GM19351 (cell line): ENCODE measurements around the gene CDH15.

ENCODE experiments used
- ATAC-seq: cut with Tn5 transposase; IDR thresholded peaks from one replicate; pipeline ENCODE4 v1.9.1; 2021; ENCODE audit warnings: mild to moderate bottlenecking, moderate library complexity; ENCODE audit not compliant: unreplicated experiment

Gene CDH15, protein sequence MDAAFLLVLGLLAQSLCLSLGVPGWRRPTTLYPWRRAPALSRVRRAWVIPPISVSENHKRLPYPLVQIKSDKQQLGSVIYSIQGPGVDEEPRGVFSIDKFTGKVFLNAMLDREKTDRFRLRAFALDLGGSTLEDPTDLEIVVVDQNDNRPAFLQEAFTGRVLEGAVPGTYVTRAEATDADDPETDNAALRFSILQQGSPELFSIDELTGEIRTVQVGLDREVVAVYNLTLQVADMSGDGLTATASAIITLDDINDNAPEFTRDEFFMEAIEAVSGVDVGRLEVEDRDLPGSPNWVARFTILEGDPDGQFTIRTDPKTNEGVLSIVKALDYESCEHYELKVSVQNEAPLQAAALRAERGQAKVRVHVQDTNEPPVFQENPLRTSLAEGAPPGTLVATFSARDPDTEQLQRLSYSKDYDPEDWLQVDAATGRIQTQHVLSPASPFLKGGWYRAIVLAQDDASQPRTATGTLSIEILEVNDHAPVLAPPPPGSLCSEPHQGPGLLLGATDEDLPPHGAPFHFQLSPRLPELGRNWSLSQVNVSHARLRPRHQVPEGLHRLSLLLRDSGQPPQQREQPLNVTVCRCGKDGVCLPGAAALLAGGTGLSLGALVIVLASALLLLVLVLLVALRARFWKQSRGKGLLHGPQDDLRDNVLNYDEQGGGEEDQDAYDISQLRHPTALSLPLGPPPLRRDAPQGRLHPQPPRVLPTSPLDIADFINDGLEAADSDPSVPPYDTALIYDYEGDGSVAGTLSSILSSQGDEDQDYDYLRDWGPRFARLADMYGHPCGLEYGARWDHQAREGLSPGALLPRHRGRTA

DNA sequence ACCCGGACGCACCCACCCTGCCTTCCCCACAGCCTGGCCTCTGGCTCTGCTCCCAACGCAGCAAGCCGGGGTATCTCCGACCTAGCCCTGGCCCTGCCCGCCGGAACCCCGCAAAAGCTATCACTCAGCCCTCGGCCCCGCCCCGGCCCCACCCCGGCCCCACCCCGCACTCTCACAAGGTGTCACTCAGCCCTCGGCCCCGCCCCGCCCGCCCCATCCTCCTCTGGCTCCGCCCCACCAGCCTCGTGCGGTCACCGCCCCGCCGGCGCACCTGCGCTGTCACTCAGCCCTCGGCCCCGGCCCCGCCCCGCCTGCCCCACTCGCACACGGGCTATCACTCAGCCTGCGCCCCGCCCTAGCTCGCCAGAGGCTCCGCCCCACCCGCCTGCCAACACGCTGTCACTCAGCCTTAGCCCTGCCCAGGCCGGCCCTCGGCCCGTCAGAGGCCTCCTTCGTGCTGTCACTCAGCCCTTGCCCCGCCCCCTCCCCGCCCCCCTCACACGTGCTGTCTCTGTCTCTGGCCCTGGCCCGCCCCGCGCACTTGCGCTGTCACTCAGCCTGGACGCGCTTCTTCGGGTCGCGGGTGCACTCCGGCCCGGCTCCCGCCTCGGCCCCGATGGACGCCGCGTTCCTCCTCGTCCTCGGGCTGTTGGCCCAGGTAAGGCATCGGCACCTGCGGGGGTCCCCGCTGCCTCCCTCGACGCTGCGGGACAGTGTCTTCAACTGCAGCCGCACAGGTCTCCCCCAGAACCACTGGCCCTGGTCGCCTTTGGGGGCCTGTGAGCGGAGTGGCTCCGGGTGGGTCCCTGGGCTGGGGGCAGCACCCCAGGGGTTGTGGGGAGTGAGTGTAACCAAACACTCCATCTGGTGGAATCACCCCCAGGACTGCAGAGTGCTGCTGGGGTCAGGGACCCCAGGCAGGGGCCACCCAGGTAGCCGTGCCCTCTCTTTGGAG is at the start of gene CDH15:
Gene CDH15, plus strand, starts transcription at position 533 of the 955 bp plus-strand sequence. Its CDS starts 84 bp downstream, at position 617.
- ATAC-seq = peak; percentile 86

DNA sequence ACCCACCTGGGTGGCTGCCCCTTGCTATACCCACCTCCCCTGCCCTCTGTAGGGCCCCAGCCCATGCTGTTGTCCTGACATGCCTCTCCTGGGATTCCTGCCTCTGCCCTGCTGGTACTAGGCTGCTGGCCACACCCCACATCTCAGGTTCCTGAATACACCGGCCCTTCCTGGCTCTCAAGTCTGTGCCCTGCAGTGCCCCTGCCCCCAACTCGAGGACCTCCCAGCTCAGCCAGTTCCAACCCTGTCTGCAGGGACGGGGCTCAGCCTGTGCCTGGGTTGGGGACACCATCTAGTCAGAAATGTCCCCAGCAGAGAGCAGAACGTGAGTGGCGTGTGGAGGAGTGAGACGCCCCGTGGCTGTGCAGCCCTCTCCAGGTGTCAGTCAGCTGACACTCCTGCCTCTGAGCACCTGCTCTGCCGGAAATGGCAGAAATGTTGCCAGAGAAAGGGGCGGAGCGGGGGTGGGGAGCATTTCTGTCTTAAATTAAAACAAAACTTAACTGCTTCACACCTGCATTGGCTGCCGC is 49.2 kb upstream of the CDH15 start:
- no peak for ATAC-seq

DNA sequence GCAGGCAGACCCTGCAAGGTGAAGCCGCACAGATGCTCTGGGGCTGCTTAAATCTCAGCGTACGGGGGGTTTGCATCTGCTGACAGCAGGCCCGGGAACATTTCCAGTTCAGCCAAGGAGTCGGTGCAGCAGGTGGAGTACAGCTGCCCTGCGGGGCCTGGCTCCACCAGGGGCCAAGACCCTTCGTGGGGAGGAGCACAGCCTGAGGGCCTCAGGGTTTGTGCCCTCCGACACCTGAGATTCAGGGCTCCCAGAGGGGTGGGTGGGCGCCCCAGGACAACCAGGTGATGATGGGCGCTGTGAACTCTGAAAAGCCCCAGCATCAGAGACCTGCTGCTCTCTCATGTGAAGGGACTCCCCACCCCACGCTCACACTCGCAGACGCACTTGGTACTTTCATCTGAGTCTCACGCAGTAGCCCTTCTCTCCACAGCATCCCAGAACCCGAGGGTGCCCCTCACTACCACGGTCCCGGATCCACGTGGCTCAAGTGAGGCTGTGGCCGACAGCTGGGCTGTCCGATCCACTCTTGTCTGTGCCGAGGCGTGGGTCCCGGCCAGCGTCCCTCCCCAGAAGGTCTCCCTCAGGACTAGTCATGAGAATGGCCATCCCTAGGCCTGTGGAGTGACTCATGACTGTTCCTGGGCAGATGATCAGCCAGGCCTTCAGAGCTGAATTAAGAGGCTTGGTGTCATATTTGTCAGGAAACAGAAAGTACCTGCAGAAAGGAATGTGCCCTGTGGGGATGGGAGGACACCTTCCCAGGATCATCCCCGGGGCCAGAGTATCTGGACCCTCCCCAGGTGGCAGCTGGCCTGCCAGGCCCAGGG is 48.3 kb upstream of the CDH15 start:
- ATAC-seq = no peak

DNA sequence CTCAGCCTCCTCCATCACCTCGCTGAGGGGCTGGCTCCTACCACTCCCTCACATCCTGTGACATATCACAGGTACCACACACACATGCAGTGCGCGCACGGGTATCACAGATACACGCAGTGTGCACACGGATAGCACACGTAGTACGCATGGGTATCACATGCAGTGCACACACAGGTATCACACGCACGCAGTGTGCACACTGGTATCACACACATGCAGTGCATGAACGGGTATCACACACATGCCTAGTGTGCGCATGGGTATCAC is 47.8 kb upstream of the CDH15 start:
- ATAC-seq = no peak

DNA sequence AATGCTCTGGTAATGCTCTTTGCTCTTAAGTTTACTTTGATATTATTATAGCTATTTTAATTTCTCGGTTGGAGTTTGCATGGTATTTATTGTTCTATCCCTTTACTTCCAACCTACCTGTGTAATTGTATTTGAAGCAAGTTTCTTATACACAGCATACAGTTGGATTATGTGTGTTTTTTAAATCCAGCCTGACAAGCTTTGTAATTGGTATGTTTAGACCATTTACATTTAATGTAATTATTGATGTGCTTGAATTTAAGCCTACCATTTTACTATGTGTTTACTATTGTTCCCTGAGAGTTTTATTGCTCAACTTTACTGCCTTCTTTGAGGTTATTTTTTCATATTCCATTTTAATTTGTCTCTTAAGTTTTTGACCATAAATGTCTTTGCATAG is 42.2 kb upstream of the CDH15 start:
- ATAC-seq = no peak

DNA sequence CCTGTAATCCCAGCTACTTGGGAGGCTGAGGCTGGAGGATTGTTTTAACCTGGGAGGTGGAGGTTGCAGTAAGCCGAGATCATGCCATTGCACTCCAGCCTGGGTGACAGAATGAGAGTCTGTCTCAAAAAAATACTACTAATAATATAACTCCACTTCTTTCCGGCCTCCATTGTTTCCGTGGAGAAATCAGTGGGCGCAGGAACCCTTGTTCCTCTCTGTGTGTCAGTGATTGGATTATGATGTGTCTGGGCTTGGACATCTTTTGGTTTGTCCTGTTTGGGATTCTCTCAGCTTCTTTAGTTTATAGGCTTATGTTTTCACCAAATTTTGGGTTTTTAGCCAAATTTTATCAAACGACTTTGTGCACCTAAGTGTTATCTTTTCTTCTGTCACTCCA is 41.1 kb upstream of the CDH15 start:
- no peak for ATAC-seq

DNA sequence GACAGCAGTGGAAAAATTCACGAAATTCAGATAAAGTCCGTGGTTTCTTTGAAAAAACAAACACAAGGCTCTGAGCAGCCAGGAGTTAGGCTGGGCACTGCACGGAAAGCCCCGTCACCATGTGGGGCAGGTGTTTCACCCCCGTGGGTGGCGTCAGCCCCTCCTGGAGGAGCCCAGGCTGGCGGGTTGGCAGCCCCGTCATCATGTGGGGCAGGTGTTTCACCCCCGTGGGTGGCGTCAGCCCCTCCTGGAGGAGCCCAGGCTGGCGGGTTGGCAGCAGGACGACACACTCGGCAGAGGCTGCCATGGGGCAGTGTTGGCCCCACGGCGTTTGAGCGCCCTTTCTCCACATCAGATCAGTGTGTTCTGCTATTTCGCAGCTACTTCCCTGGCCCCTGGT is 39.8 kb upstream of the CDH15 start:
- no peak for ATAC-seq

DNA sequence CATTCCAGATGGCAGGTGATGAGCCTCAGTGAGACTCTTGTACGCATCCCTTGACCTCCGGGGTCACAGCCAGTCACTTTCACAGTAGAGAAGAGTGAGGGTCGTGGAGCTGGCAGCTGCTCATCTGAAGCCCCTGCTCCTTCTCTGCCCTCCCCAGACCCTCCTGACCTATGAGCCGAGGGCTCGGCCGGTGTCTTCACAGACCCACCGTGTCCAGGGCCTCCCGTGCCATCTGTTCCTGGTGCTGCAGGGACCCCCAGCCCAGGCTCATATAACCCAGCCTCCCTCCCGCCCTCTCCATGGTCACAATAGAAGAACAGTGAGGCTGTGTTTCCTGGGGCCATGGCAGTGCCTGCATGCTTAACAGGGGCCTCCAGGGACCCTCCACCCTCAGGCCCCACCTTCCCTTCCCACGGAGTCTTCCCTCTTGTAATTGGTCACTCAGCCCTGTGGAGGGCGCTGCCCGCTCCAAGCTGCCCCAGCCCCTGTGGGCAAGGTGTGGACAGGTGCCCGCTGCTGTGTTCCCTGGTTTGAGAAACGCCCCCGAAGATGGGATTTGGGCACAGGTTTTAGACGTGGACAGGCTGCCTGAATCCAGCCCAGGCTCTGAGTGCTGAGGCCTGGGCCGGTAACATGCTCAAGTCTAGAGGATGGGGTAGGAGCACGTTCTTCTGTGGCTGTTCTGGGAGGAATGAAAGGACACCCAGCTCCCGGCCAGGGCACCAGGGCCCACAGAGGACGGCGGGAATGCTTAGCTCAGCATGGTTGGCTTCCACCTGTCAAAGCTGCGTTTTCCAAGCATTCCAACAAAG is 39.1 kb upstream of the CDH15 start:
- no peak for ATAC-seq

DNA sequence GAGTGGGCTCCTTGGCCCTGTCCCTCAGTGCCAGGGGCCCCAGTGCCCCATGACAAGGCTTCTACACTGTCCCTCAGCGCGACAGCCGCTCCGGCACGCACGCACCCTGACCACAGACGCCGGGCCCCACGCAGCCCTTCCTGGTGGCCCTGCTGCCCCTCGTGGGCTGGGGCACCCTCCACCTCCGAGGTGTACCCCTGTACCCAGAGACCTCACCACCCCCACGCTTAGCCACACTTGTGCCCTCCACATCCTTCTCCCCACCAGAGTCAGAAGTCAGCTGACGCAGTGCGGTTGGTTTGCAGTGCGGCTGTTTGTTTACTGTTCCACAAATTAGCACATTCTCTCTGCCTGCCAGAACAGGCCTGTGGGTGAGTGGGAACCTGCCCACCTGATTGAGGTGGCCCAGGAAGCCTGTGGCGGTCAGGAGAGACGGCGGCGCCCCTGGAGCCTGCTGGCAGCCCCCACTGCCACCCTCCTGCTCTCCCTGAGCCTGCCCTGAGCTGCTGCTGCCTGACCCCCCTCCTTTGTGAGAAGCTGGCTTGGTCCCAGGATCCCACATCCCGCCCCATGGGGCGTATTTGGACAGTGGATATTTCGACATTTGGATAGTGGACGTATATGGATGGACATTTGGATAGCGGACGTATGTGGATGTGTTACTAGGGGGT is 38.0 kb upstream of the CDH15 start:
- ATAC-seq = no peak

DNA sequence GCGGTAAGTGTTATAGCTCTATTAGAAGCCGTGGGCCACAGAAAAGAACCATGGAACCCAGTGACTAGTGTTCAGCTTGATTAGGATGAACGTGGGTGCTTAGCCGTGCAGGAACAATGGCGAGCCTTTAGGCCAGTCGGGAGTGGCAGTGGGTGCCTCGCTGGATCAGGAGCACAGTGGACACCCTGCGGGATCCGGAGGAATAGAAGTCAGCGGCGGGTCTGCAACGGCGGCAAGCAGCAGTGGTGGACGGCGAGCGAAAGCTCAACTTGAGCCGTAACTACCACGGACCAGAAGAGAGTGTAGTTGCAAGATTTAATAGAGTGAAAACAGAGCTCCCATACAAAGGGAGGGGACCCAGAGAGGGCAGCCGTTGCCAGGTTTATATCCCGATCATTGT is 37.3 kb upstream of the CDH15 start:
- ATAC-seq = no peak

DNA sequence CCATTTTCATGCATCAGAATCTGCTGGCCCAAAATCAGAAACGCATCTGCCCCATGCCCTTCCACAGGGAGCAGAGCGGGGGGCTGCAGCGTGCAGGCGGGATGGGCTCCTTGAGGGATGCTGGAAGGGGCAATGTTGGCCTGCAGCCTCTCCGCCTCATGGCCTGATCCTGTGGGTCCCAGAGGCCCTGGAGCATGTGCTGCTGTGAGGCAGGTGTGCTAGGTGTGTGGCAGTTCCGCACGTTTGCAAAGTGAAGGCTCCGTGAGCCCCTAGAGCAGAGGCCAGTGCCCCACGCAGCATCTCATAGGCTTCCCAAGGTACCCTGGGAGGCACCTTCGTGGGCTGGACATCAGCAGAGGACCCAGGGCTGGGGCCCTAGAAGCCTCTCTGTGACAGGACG is 36.4 kb upstream of the CDH15 start:
- ATAC-seq = no peak

DNA sequence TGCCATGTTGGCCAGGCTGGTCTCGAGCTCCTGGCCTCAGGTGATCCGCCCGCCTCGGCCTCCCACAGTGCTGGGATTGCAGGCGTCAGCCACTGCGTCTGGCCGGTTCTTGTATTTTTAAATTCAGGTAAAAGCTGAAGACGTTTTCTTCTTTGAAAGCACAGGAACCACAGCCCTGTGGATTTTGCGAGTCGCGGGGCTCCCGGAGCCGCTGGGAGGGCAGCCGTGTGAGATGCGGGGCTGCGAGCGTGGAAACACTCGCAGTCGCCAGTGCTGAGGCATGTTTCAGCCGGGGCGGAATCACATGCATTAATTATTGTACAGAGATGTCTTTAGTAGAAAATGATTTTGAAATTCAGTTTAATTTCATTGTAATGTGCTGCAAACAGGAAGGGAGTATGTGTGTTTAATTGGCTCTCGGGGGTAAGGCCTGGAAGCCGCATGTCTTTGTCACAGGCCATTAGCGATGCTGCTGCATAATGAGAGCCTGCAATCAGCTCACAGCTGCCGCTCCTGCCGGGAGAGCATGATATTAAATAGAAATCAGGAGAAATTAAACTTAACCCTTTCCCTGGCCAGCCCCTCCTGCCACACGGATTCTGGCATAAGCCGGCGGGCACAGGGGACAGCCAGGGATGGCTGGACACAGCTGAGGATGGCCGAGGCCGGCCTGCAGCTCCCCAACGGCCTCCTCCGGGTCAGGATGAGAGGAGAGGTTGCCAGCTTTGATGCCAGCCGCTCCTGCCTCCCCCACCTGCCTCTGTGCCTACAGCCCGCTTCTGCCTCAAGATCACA is 35.4 kb upstream of the CDH15 start:
- no peak for ATAC-seq

DNA sequence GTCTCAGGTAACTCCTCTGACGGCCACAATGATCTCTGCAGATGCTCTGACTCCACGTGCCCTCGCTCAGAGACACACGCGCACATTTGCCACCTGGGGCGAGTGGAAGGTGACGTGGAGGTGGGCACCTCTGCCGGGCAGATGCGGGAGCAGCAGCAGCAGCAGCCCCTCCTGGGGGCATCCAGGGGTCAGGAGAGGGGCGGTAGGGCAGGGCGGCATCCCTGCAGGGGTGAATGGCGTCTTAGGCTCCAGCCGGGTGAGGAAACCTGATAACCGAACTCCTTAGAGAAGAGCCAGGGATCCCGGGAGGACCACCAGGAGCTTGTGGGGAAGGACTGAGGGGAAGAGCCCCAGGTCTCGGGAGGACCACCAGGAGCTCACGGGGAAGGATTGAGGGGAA is 34.6 kb upstream of the CDH15 start:
- no peak for ATAC-seq

DNA sequence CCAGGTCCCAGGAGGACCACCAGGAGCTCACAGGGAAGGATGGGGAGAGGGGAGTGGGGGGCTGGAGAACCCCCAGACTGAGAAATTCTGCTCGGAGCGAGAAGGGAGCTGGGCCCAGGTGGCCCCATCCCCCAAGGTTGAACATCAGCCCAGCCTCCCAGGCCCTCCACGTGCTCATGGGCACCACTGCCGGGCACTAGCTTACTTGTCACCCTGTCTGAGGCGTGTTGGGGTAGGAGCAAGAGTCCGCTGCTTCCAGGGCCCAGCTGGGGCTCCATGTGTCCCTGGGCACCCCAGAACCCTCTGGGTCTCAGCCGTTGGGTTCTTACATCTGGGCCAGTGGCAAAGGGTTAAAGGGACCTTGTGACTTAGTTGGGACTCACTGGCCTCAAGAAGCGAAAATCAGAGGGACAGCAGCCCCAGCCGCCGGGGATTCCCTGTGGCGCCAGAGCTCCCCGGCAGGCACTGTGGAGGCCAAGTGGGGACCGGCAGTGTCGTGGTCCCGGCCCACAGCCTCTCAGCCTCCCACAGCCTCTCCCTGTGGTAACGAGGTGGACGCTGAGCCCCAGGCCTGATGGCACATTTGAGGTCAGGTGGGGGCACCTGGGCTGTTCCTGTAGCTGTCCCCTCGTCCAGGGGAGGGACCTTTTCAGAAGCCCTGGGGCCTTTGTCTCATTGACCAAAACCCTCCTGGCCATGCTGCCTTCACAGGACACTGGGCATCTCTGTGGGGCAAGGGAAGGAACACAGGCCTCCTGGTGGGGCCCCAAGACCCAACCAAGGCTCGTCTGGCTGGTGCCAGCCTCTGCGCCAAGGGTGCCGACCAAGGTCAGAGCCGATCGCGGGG is 33.7 kb upstream of the CDH15 start:
- no peak for ATAC-seq

DNA sequence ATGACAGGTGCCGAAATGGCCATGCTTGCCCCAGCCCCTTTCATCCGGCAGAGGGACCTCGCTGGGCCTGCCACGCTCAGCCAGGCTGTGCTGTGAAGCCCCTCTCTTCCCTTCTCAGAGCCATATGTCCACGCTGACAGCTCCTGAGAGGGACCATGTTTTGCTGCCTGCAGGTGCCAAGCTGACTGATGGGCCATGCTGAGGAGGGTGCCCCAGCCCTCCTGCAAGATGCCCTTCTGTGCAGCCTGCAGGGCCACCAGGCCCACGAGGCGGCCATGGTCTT is 33.1 kb upstream of the CDH15 start:
- no peak for ATAC-seq

DNA sequence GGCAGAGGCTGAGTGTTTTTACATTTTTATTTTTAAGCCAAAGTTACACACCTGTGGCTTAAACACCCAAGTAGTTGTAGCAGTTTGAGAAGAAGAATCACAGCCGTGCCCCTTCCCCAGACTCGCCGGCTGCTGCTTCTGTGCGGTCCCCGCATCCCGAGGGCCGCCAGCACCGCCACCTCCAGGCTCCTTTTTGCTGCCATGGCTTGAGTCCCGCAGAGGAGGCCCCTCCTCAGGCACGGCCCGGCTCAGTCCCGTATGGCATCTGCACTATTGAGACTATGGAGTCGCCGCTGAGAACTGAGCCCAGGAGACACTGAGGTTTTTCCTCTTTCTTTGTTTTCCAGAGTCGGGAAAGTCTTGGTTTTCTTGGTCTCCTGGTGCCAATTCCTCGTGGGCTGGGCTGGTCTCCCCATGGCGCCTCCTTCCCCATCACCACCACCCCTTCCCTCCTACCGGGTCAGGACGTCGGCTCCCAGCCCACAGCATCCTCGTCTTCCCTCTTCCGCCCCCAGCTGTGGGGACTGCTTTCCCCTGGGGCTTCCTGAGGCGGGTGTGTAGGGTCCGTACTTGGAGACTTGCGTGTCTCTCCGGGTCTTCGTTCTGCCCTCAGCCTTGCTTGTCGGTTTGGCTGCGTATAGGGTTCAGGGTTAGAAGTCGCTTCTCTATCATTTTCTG is 32.6 kb upstream of the CDH15 start:
- no peak for ATAC-seq

DNA sequence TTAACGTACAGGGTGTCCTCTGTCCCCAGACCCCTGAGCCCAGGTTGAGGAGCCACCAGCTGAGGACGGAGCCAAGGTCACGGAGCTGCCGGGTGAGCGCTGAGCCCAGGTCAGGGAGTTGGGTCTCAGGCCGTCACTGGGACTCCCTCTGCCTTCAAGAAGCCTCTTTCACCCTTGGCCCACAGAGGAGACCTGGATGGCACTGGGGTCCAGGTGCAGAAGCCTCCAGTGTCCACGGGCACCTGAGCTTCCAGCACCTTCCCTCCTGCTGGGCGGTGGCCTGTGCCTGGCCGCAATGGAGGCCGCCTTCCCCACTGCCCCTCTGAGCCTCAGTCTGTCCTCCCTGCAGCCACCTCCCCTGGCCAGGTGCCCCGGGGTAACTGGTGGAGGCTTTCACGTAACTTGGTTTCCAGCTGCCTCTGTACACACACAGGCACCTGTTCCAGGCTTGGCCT is 31.6 kb upstream of the CDH15 start:
- ATAC-seq = no peak
